HG02759 (cell line): ENCODE results near the gene UBAP1L.
"Not testable (repeated sequence)": the region's sequence is repeated elsewhere in the genome, so short reads cannot be mapped to it uniquely, and the experiment has no call there.

Experiments
- ATAC-seq: cut with Tn5 transposase; IDR thresholded peaks from one replicate; pipeline ENCODE4 v1.9.1; 2021; ENCODE audit warnings: mild to moderate bottlenecking, moderate library complexity; ENCODE audit not compliant: unreplicated experiment

UBAP1L gene

GRCh38 chr15:65085207-65085753 is 29.7 kb downstream of the UBAP1L start:
- ATAC-seq = no peak

DNA sequence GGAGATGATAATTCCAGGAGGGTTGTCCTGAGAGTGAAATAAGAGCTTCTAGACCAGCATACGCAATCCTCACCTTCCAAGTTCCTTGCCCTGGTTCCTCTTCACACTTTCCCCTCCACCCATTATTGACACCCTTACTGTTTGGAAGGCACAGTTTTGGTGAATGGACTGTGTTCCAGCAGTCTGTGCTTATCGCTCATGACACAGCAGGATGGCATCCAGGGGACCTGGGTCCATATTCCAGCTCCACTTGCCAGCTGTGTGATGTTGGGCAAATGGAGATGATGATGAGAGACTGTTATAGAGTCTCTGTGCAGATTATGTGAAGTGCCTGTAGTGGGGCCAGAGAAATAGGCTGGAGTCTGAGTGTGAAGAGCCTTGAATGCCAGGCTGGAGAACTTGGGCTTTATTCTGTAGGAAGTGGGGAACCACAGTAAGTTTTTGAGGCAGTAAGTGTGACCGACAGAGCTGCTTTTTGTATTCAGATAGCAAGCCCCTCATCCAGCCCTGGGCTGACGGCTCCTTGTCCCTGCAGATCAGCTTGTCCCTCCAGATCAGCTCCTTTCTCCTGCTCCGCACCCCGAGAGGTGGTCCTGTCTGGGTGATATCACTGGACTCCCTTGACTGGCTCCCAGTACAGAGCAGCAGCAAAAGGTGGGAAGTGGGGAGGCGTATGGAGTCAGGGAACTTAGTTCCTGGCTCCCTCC is 30.3 kb downstream of the UBAP1L start:
- ATAC-seq = no peak

DNA sequence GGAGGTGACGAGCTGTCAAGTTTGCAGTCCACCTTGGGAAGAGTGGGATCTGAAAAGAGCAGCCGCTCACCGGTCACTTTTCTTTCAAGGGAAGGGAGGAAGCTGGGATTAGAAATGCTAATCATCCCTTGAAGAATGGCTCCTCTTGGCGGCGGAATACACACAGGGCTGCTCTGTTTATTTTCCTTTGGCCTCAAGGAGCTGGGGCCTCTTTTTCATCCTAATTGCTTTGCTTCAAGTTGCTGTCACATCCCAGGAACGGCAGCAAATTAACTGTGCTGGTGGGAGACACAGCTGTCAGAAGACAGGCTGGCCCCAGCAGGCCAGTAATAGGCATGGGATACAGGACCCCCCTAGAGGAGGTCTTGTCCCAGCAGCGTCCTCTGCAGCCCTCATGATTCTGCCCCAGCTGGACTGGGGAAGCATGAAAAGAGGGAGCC is 31.7 kb downstream of the UBAP1L start:
- ATAC-seq = no peak

DNA sequence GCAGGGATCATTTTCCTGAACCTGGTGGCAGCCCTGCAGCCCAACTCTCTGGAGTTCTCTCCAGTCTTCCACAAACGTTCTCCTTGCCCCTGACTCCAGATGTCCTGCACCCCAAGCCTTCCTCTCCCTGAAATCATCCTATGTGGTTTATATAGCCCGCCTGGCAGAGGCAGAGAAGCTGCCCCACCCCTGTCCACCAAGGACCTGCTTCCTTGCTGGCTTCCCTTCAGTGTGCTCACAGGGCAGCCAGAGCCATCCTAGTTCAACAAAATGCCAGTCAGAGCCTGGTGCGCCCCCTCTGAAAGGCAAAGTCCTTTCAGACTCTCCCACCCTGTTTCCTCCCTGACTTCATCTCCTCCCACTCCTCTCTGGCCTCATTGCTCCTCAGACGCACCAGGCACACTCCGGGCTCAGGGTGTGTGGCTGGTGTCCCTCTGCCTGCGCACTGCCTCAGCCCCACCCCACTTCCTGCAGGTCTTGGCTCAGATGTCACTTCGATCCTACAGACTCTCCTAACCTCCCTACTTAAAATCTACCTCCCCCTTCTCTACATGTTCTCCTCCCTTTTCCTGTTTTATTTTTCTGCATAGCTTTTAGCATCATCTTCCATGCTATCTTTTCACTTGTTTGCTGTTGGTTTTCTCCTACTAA is 32.6 kb downstream of the UBAP1L start:
- no peak for ATAC-seq

DNA sequence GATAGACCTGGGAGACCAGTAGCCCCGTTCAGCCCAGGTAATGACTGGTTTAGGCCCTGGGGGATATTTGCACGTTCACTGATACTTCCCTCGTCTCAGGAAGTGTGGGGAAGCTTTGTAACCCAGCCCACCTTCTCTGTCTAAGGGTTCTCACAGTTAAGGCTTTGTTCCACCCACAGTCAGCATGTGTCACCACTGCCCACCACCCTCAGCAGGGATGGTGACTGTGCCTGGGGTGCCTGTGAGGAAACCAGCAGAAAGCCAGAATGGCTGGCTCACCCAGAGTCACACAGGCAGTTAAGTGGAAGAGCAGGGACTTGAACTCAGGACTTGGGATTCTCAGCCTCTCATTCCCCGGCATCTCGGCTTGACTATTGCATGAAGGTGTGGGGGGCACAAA is 33.2 kb downstream of the UBAP1L start:
- ATAC-seq = no peak

DNA sequence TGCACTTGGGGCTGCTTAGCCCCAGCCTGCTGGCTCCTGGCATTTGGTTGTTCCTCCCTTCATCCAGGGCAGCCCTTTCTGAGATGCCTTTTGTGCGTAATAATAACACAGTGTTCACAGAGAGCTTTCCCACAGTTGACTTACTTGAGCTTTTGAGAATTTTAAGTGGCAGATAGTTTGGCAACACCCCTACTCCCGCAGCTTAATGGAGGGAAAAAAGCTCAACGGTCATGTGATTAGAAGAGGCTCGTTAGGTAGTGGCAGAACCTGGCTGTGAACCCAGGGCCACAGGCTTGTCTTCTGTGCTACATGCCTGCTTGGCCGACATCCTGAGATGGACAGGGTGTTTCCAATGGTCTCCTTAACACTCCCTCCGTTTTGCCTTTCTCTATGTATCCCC is 33.7 kb downstream of the UBAP1L start:
- ATAC-seq = no peak

DNA sequence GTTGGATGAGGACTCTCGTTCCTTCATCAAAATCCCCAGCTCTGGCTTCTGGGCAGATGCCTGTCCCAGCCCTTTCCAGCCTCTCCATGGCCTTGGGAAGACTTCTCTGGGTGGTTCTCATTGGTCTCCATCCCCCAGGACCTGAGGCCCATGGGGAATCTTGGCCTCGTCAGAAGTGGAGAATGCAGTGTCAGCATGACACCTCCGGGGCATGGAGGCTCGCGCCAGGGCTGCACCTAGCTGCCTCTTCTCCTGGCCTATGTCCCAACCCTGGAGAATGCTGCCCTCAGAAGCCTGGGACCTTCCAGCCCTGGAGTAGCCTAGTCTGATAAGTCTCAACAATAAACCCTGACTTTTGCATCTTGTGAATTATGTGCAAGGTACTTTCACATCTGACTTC is 35.4 kb downstream of the UBAP1L start:
- ATAC-seq = no peak

- ATAC-seq = no peak
These were observed 37.0 kb downstream of the UBAP1L start for GRCh38 chr15:65077981-65078352.

DNA sequence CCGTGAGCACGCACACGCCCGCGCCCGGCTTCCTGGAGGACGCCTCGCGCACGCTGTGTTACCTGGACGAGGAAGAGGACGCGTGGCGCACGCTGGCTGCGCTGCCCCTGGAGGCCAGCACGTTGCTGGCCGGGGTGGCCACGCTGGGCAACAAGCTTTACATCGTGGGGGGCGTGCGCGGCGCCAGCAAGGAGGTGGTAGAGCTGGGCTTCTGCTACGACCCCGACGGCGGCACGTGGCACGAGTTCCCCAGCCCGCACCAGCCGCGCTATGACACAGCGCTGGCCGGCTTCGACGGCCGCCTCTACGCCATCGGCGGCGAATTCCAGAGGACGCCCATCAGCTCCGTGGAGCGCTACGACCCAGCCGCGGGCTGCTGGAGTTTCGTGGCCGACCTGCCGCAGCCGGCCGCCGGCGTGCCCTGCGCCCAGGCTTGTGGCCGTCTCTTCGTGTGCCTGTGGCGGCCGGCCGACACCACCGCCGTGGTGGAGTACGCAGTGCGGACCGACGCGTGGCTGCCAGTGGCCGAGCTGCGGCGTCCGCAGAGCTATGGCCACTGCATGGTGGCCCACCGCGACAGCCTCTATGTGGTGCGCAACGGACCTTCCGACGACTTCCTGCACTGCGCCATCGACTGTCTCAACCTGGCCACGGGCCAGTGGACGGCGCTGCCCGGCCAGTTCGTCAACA is 37.6 kb downstream of the UBAP1L start:
- ATAC-seq = no peak

DNA sequence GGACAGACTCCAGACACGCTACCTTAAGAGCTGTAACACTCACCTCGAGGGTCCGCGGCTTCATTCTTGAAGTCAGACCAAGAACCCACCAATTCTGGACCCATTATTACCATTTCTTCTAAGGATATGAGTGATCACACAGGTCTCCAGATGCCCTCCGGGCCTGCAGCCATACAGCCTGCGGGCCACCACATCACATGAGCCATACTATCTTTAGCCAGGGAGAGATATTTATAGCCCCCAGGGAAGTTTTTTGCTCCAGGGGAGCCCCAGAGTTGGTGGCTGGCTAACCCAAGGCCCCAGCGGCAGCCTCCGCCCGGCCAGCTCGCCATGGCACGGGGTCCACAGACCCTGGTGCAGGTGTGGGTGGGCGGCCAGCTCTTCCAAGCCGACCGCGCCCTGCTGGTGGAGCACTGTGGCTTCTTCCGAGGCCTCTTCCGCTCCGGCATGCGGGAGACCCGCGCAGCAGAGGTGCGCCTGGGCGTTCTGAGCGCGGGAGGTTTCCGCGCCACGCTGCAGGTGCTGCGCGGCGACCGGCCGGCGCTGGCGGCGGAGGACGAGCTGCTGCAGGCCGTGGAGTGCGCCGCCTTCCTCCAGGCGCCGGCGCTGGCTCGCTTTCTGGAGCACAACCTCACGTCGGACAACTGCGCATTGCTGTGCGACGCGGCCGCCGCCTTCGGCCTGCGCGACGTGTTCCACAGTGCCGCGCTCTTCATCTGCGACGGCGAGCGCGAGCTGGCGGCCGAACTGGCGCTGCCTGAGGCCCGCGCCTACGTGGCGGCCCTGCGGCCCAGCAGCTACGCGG is 38.3 kb downstream of the UBAP1L start, which contains the start of gene KBTBD13:
Gene KBTBD13 (plus strand): TSS at position 261 of the 805 bp plus-strand sequence. CDS start 70 bp downstream, at position 331.
- no peak for ATAC-seq

GRCh38 chr15:65075607-65076395 is 39.2 kb downstream of the UBAP1L start:
- ATAC-seq = not testable (repeated sequence)

GRCh38 chr15:65074946-65075345 is 40.1 kb downstream of the UBAP1L start:
- ATAC-seq = not testable (repeated sequence)

GRCh38 chr15:65072617-65073016 is 42.4 kb downstream of the UBAP1L start:
- no peak for ATAC-seq

DNA sequence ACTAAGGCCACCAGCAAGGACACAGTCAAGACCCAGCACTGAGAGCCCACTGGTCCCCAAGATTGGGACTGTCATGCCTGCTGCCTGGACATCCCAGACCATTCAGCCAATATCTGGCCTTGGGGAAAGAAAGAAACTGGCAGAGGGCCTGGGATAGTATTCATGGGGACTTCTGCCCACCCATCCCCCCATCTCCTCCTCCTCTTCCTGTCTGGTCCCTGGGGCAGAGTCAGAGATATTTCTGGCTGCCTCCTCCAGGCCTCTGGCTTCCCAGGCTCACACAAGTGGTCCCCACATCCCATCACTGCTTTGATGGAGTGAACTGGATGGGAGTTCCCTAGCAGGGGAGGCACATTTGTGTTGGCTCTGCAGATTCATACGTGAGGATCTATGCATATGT is 43.0 kb downstream of the UBAP1L start:
- ATAC-seq = no peak

DNA sequence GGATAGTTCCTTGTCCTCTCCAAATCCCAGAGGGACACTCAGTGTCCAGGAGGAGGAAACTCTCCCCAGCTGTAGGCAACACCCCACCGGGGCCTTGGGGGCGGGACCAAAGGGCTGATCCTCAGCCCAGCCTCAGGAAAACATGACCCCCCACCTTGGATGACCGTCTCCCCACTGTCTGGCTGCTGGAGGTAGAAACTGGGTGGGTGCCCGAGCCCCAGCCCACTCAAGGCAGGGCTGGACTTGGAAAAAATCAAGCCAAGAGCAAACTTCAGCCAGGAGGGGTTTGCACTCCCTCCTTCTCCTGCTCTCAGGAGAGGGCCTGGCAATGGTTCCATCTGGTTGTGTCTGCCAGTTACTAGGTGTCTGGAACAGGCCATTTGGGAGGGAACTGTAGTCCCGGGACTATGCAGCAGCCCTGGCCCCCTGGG is 43.6 kb downstream of the UBAP1L start:
- no peak for ATAC-seq

DNA sequence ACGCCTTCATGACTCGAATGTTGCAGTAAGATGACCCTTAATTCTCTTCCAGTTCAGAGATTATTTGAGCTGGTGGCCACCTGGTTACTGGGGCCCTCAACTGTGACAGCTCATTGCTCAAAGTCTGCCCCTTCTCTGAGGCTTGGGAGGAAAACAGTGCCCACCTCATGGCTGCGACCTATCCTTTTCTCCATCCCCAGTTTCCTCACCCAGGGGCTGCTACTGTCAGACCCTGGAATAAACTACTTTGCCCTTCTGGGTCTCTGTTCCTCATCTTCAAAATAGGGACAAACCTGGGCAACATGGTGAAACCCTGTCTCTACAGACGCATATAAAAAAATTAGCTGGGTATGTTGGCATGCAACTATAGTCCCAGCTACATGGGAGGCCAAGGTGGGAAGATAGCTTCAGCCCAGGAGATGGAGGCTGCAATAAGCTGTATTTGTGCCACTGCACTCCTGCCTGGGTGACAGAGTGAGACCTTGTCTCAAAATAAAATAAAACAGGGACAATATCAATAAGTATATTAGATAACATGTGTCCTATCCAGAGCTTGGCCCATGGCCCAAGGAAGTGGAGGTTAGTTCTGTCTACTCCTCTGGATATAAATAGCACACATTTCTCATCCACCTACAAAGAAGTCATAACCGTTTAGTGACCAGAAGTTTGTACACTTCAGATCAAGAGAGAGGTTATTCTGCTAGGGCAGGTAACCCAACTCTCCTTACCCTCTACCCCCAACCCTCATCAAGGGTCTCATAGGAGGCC is 45.0 kb downstream of the UBAP1L start:
- ATAC-seq = no peak

GRCh38 chr15:65069179-65069578 is 45.8 kb downstream of the UBAP1L start:
- ATAC-seq = no peak

DNA sequence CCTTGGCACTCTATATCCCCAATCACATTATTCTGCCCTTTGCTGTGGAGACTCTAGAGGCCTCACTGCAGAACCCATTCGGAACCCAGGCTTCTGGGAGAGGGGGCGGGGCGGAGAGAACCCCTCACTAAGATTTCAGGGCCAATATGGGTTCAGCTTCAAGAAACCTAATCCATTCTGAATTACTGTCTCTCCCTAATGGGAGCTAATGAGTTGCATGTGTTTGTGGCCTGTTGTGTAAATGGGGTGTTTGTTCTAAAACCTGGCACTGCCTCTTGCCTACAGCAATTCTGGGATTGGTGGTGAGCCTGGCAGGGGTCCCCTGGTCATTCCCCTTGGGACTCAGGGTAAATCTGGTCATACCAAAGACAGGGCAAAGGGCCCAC is 46.6 kb downstream of the UBAP1L start:
- ATAC-seq = no peak

DNA sequence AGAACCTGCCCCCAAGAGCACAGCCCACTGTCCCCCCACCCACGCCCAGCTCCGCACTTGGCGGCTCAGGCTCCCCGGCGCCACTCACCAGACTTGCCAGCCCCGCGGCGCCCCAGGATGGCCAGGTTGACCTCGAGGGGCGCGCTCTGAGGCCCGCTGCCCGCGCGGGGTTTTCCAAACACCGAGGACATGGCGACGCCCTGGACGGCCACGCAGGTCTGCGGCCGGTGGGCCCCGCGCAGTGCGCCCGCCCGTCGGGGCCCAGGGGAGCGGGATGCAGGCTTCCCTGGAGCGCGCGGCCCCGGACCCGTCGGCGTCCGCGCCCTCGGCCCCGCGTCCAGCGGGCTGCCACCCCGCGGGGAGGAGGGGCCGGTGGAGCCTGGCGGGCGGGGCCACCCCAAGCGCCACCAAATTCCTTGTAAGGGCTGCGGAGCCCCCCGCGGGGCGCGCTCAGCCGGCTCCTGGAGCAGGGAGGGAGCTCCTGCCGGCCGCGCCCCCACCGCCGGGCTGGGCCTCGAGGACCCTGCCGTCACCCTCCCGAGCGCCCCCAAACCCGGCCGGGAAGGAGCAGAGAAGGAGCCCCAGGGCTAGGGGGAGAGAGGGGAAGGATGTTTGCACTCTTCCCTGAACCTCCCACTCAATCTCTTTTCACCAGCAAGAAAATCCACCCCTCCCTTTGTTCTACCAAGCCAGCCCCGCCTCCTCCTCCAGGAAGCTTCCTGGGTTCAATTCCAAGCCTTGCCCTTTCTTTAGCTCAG is 47.2 kb downstream of the UBAP1L start, which contains the start of gene RASL12:
Gene RASL12 (minus strand): TSS at position 347 of the 758 bp plus-strand sequence. CDS start 156 bp downstream, at position 191.
- no peak for ATAC-seq
